SK-N-SH (cell line): ENCODE results near the gene DPEP1. TPM values are rescaled to one million over a fixed set of nuclear protein-coding genes. Genes with fewer than 3 reads are reported as not detected.

Source experiments
- CTCF ChIA-PET: fragments of 300-600, 350-600 bp; formaldehyde crosslinking; extraction: SDS; loops from one replicate; lab custom pipeline; 2021; lab: Yijun Ruan, JAX
- POLR2A ChIA-PET: fragments of 350-600 bp; sonication (Branson Sonifier 250); formaldehyde crosslinking; extraction: SDS; loops from one replicate; lab custom pipeline; 2020; ENCODE audit warnings: antibody characterized with exemption, inconsistent platforms; lab: Yijun Ruan, JAX
- DNase-seq: peaks from one replicate; pipeline ENCODE4 v3.0.0; 2012
- H2AFZ ChIP-seq: fragments of 200-600 bp; sonication (generic); 2 replicates; pipeline ENCODE4 v1.8.1; 2016; ENCODE audit warnings: antibody characterized with exemption, mild to moderate bottlenecking, low read depth
- H3F3A ChIP-seq: fragments of 200-600 bp; sonication (generic); replicated peaks from 2 replicates; pipeline ENCODE3; 2016; ENCODE audit warnings: antibody characterized with exemption, mild to moderate bottlenecking; ENCODE audit not compliant: insufficient read depth
- H3K27ac ChIP-seq, 2 experiments: fragments of 200-500 bp in 1 of 2; fragments of 200-600 bp in 1 of 2; sonication (Bioruptor generic) in 1 of 2; sonication (generic), shearing (Covaris generic) in 1 of 2; 2 replicates each; pipeline versions ENCODE4 v1.5.1 to v1.6.1; 2014 to 2016; ENCODE audit warnings: low read depth in 2 of 2, inconsistent platforms in 1 of 2, low read length in 1 of 2, mild to moderate bottlenecking in 1 of 2, mixed read lengths in 1 of 2
- H3K27me3 ChIP-seq: fragments of 200-600 bp; sonication (generic), shearing (Covaris generic); 2 replicates; pipeline ENCODE4 v1.6.1; 2016; ENCODE audit warnings: mixed run types; ENCODE audit not compliant: insufficient read depth
- H3K36me3 ChIP-seq, 2 experiments: fragments of 200-500 bp in 1 of 2; fragments of 200-600 bp in 1 of 2; sonication (Bioruptor generic) in 1 of 2; sonication (generic) in 1 of 2; replicated peaks in 1 of 2; 2 replicates each; pipeline versions ENCODE3 to v1.5.1; 2014 to 2016; ENCODE audit warnings: low read length in 1 of 2, mild to moderate bottlenecking in 1 of 2; ENCODE audit not compliant: insufficient read depth in 2 of 2, control insufficient read depth in 1 of 2
- H3K4me1 ChIP-seq, 2 experiments: fragments of 200-500 bp in 1 of 2; fragments of 200-600 bp in 1 of 2; sonication (Bioruptor generic) in 1 of 2; sonication (generic), shearing (Covaris generic) in 1 of 2; 2 replicates each; pipeline versions ENCODE4 v1.5.1 to v1.6.1; 2014 to 2016; ENCODE audit warnings: low read depth in 1 of 2, low read length in 1 of 2, mixed run types in 1 of 2; ENCODE audit not compliant: insufficient read depth in 2 of 2, control insufficient read depth in 1 of 2
- H3K4me2 ChIP-seq: fragments of 200-600 bp; sonication (generic), shearing (Covaris generic); 2 replicates; pipeline ENCODE4 v1.6.1; 2017; ENCODE audit warnings: mixed run types
- H3K4me3 ChIP-seq, 2 experiments: fragments of 200-500 bp in 1 of 2; fragments of 200-600 bp in 1 of 2; sonication (Bioruptor generic) in 1 of 2; sonication (generic), shearing (Covaris generic) in 1 of 2; 2 replicates each; pipeline versions ENCODE4 v1.5.1 to v1.8.1; 2014 to 2016; ENCODE audit warnings: low read depth in 2 of 2, inconsistent platforms in 1 of 2, low read length in 1 of 2, mild to moderate bottlenecking in 1 of 2, mixed read lengths in 1 of 2, moderate library complexity in 1 of 2
- H3K79me2 ChIP-seq: fragments of 200-600 bp; sonication (generic); 2 replicates; pipeline ENCODE4 v1.8.1; 2017; ENCODE audit warnings: mild to moderate bottlenecking; ENCODE audit not compliant: insufficient read depth
- H3K9ac ChIP-seq: fragments of 200-600 bp; sonication (generic); 2 replicates; pipeline ENCODE4 v1.6.1; 2017; ENCODE audit warnings: mixed run types
- H3K9me2 ChIP-seq: fragments of 200-600 bp; sonication (generic); 2 replicates; pipeline ENCODE4 v1.6.1; 2017; ENCODE audit warnings: mixed run types
- H3K9me3 ChIP-seq: fragments of 200-600 bp; sonication (generic); 2 replicates; pipeline ENCODE4 v1.6.1; 2017; ENCODE audit warnings: mixed run types, mild to moderate bottlenecking, moderate library complexity
- H4K20me1 ChIP-seq: fragments of 200-600 bp; sonication (generic); 2 replicates; pipeline ENCODE4 v1.6.1; 2017; ENCODE audit warnings: mild to moderate bottlenecking, mixed run types; ENCODE audit not compliant: insufficient read depth
- CHD2 ChIP-seq: fragments of 150-350 bp; IDR thresholded peaks from 2 replicates; pipeline ENCODE4 v1.6.1; 2018; ENCODE audit warnings: low read length; ENCODE audit not compliant: partially characterized antibody
- ELF1 ChIP-seq: IDR thresholded peaks from 2 replicates; pipeline ENCODE4 v1.4.0; 2012
- EZH2phosphoT487 ChIP-seq: fragments of 200-600 bp; sonication (generic); IDR thresholded peaks from 2 replicates; pipeline ENCODE4 v1.6.1; 2017; ENCODE audit warnings: low read depth, mixed run types, mild to moderate bottlenecking, antibody characterized with exemption, moderate library complexity, borderline replicate concordance
- RAD21 ChIP-seq: IDR thresholded peaks from 2 replicates; pipeline ENCODE4 v1.6.1; 2012; ENCODE audit warnings: mild to moderate bottlenecking, low read length
- REST ChIP-seq: IDR thresholded peaks from 2 replicates; pipeline ENCODE4 v1.6.1; 2012; ENCODE audit warnings: mild to moderate bottlenecking, low read depth, low read length, moderate library complexity
- RXRA ChIP-seq: IDR thresholded peaks from 2 replicates; pipeline ENCODE4 v1.4.0; 2012; ENCODE audit warnings: low read depth, mild to moderate bottlenecking, borderline replicate concordance
- SMC3 ChIP-seq: IDR thresholded peaks from 2 replicates; pipeline ENCODE4 v1.6.1; 2012; ENCODE audit warnings: low read depth, low read length, improper control_type of control experiment
- TAF1 ChIP-seq: IDR thresholded peaks from 2 replicates; pipeline ENCODE4 v1.6.1; 2012; ENCODE audit warnings: low read depth, mild to moderate bottlenecking, low read length, moderate library complexity, borderline replicate concordance
- TCF12 ChIP-seq: IDR thresholded peaks from 2 replicates; pipeline ENCODE4 v1.4.0; 2012
- YY1 ChIP-seq: IDR thresholded peaks from 2 replicates; pipeline ENCODE4 v1.4.0; 2012; ENCODE audit warnings: low read depth, mild to moderate bottlenecking
- WGBS: methylation state at CpG from one replicate; pipeline ENCODE4 v1.1.6; 2017; ENCODE audit warnings: low lambda C conversion rate; 5-methylcytosine and 5-hydroxymethylcytosine counted together
- polyA plus RNA-seq, 3 experiments: library from polyadenylated mRNA; depleted of rRNA; stranded (reverse); fragments of >200 nt; gene quantifications; 2 replicates each; pipeline ENCODE4 v1.2.3, GENCODE V29; 2012
- TF ChIP-seq, protein P1 (sequence below): IDR thresholded peaks from 2 replicates; pipeline ENCODE4; 2012
- TF ChIP-seq, protein P2 (sequence below): fragments of 150-350 bp; IDR thresholded peaks from 2 replicates; pipeline ENCODE4 v1.6.1; 2017; ENCODE audit warnings: antibody characterized with exemption, low read length, low read depth, borderline replicate concordance
- TF ChIP-seq, protein P3 (sequence below): fragments of 150-350 bp; IDR thresholded peaks from 2 replicates; pipeline ENCODE4 v1.6.1; 2016; ENCODE audit warnings: mild to moderate bottlenecking, low read depth, low read length

Gene DPEP1
- polyA plus RNA-seq, 1 of the 3 experiments (the other 2 are of a cell fraction), result 0.05 TPM

DNA sequence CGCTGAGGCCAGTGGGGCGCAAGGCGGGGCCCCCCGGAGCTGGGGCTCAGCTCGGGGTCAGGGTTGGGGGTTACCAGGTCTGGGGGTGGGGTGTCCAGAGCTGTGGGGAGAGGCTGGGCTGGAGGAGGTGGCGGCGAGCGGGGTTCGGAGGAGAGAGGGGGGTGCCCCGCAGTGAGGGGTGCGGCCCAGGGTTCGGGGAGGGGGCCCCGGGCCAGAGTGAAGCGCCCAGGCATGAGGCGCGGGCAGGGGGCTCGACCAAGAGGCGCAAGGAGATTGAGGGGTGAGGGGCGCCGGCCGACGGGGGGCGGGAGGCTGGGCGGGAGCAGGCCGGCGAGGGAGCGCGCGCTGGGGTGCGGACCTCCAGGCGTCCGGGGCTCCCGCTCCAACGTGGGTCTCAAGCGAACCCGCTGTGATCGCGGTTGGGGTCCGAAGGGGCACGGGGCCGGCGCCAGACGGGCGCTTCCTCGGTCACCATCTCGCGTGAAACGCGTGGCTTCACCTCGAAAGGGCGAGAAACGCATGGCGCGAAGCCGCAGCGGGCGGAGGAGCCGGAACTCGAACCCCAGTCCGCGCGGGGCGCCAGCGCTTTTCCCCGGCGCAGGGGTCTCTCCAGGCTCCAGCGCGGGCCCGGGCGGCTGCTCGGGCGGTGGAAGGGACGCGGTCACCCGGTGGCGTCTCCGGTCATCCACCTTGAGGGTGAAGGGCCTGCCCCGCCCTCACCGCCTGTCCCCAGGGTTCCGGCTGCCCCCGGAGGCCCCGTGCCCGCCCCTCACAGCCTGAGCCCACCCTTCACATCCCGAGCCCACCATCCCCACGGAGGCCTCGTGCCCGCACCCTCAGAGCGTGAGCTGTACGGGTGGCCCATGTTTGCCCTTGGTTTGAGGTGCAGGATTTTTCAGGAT lies 37.0 kb upstream of the DPEP1 start:
- no peaks in the 10 kb centered on the region for H4K20me1 ChIP-seq
- no peaks in the 10 kb centered on the region for H3K36me3 ChIP-seq
- H3K9ac ChIP-seq, result no peak overlapping the region
- H3K9me3 ChIP-seq, result no peaks in the 10 kb centered on the region
- no peaks in the 10 kb centered on the region for H3K27me3 ChIP-seq
- H3K79me2 ChIP-seq, result no peaks in the 10 kb centered on the region
- 91% methylated on average over 79 of the region's 89 CpGs for WGBS
- H3K4me3 ChIP-seq, result no peak overlapping the region
- H3K27ac ChIP-seq, result no peak overlapping the region
- H3K4me2 ChIP-seq, result no peak overlapping the region
- H2AFZ ChIP-seq, result no peak overlapping the region
- no peaks in the 10 kb centered on the region for H3K9me2 ChIP-seq
- TF ChIP-seq RXRA, result no peak
- TF ChIP-seq EZH2phosphoT487, result no peak
- no peak for TF ChIP-seq SMC3
- POLR2A ChIA-PET, result no interaction called here
- CTCF ChIA-PET, result no interaction called here
- H3K4me1 ChIP-seq, result peaks cover 0 to 16% of the 10 kb centered on the region in 2 experiments; a peak in 1 of 4 replicates
- H3F3A ChIP-seq, result peaks cover 12% of the 10 kb centered on the region
- no peak for DNase-seq

DNA sequence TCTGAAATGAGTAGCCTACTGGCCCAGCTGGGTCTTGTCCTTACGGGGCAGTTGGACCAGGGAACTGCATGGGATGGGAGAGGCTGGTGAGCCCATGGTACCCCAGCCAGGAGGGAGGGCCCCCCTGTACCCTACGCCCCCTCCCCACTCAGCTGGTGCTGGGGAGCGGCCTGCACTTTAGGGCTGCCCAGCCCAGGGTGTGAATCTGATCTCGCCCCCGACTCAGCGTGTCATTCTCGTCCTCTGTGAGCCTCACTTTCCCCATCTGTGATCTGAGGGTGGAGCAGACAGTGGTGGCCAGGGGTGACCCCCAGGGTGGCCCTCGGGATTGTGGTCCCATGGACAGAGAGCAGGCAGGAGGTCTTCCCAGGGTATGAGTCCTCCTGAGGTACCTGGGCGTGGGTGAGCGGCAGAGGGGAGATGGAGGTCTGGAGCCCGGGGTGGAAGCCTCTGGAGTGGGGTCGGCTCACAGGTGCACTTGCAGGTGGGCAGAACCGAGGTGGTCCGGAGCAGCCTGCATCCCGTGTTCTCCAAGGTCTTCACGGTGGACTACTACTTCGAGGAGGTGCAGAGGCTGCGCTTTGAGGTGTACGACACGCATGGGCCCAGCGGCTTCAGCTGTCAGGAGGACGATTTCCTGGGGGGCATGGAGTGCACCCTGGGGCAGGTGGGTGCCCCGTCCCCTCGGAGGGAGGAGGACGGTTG lies 36.2 kb upstream of the DPEP1 start:
- POLR2A ChIA-PET, result no interaction called here
- no peak overlapping the region for H3K27ac ChIP-seq
- no peaks in the 10 kb centered on the region for H3K27me3 ChIP-seq
- no peak overlapping the region for H3K4me2 ChIP-seq
- H3K79me2 ChIP-seq, result no peaks in the 10 kb centered on the region
- TF ChIP-seq ELF1, result no peak
- TF ChIP-seq, protein P1, sequence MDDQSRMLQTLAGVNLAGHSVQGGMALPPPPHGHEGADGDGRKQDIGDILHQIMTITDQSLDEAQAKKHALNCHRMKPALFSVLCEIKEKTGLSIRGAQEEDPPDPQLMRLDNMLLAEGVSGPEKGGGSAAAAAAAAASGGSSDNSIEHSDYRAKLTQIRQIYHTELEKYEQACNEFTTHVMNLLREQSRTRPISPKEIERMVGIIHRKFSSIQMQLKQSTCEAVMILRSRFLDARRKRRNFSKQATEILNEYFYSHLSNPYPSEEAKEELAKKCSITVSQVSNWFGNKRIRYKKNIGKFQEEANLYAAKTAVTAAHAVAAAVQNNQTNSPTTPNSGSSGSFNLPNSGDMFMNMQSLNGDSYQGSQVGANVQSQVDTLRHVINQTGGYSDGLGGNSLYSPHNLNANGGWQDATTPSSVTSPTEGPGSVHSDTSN, result no peak
- TF ChIP-seq, protein P2, sequence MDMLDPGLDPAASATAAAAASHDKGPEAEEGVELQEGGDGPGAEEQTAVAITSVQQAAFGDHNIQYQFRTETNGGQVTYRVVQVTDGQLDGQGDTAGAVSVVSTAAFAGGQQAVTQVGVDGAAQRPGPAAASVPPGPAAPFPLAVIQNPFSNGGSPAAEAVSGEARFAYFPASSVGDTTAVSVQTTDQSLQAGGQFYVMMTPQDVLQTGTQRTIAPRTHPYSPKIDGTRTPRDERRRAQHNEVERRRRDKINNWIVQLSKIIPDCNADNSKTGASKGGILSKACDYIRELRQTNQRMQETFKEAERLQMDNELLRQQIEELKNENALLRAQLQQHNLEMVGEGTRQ, result no peak
- no peak for DNase-seq
- no peaks in the 10 kb centered on the region for H3K9me2 ChIP-seq
- peaks cover 8 to 12% of the 10 kb centered on the region in 2 experiments; a peak in 3 of 4 replicates for H3K4me1 ChIP-seq
- no peak overlapping the region for H2AFZ ChIP-seq
- H3K9me3 ChIP-seq, result no peaks in the 10 kb centered on the region
- no peaks in the 10 kb centered on the region for H3K36me3 ChIP-seq
- H3F3A ChIP-seq, result peaks cover 12% of the 10 kb centered on the region
- H3K9ac ChIP-seq, result no peak overlapping the region
- H4K20me1 ChIP-seq, result no peaks in the 10 kb centered on the region
- WGBS, result 85% methylated on average over 22 of the region's 25 CpGs
- no peak overlapping the region for H3K4me3 ChIP-seq
- CTCF ChIA-PET, result no interaction called here

DNA sequence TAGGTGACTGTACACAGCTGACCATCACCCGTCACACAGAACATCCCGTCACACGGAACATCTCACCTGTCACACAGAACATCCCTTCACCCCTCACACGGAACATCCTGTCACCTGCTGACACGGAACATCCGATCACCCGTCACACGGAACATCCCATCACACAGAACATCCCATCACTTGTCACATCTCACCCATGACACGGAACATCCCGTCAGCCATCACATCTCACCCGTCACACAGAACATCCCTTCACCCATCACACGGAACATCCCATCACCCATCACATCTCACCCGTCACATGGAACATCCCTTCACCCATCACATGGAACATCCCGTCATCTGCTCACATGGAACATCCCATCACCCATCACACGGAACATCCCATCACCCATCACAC lies 34.1 kb upstream of the DPEP1 start:
- Histone ChIP-seq H3K27ac (no peak overlapping the region), H4K20me1 (no peaks in the 10 kb centered on the region), H3K36me3 (no peaks in the 10 kb centered on the region), H3K79me2 (no peaks in the 10 kb centered on the region), H3K9me2 (no peaks in the 10 kb centered on the region), H3F3A (peaks cover 12% of the 10 kb centered on the region), H3K9ac (no peak overlapping the region), H3K4me3 (no peak overlapping the region), H3K4me1 (peaks cover 5 to 12% of the 10 kb centered on the region in 2 experiments; a peak in 3 of 4 replicates), H2AFZ (no peak overlapping the region), H3K27me3 (no peaks in the 10 kb centered on the region), H3K4me2 (no peak overlapping the region), H3K9me3 (no peaks in the 10 kb centered on the region)
- no peak for DNase-seq
- POLR2A ChIA-PET, result no interaction called here
- CTCF ChIA-PET, result no interaction called here
- WGBS, result 92% methylated on average over 15 of the region's 15 CpGs
- no peak for TF ChIP-seq TAF1
- TF ChIP-seq REST, result no peak
- no peak for TF ChIP-seq CHD2
- TF ChIP-seq, protein P3, sequence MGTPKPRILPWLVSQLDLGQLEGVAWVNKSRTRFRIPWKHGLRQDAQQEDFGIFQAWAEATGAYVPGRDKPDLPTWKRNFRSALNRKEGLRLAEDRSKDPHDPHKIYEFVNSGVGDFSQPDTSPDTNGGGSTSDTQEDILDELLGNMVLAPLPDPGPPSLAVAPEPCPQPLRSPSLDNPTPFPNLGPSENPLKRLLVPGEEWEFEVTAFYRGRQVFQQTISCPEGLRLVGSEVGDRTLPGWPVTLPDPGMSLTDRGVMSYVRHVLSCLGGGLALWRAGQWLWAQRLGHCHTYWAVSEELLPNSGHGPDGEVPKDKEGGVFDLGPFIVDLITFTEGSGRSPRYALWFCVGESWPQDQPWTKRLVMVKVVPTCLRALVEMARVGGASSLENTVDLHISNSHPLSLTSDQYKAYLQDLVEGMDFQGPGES, result no peak
- TF ChIP-seq TCF12, result no peak
- TF ChIP-seq RAD21, result no peak
- no peak for TF ChIP-seq YY1
